DMS 273 (cell line): ENCODE data around the gene CASP6.
"Not testable (repeated sequence)": the region's sequence is repeated elsewhere in the genome, so short reads cannot be mapped to it uniquely, and the experiment has no call there.

ENCODE experiments used
- DNase-seq: peaks from one replicate; lab custom pipeline; 2025; ENCODE audit not compliant: unreplicated experiment; lab: John Stamatoyannopoulos, UW

CASP6 gene

GRCh38 chr4:109721033-109721432 lies 17.8 kb upstream of the CASP6 start:
- DNase-seq = no peak

GRCh38 chr4:109719604-109720003 lies 16.4 kb upstream of the CASP6 start:
- DNase-seq = no peak

GRCh38 chr4:109718759-109719158 lies 15.5 kb upstream of the CASP6 start:
- no peak for DNase-seq

- no peak for DNase-seq
Observed at GRCh38 chr4:109713500-109713899, 10.3 kb upstream of the CASP6 start.

GRCh38 chr4:109708990-109709389 lies 5.7 kb upstream of the CASP6 start:
- DNase-seq = no peak

- DNase-seq = no peak
Observed at GRCh38 chr4:109708435-109708834, 5.2 kb upstream of the CASP6 start.

- peak; percentile 1 for DNase-seq
Observed at GRCh38 chr4:109703664-109704361, 568 bp upstream of the CASP6 start.

- no peak for DNase-seq
Observed at GRCh38 chr4:109701566-109702410, 1.5 kb downstream of the CASP6 start.

- no peak for DNase-seq
Observed at GRCh38 chr4:109699553-109700225, 3.6 kb downstream of the CASP6 start.

GRCh38 chr4:109698656-109699055 lies 4.6 kb downstream of the CASP6 start:
- no peak for DNase-seq

- DNase-seq = no peak
Observed at GRCh38 chr4:109691411-109691920, 11.8 kb downstream of the CASP6 start.

- DNase-seq = no peak
Observed at GRCh38 chr4:109690690-109691410, 12.4 kb downstream of the CASP6 start.

- no peak for DNase-seq
Observed at GRCh38 chr4:109684727-109685126, 18.5 kb downstream of the CASP6 start.

- DNase-seq = no peak
Observed at GRCh38 chr4:109683621-109684253, 19.5 kb downstream of the CASP6 start.

- no peak for DNase-seq
Observed at GRCh38 chr4:109682875-109683274, 20.4 kb downstream of the CASP6 start.

- DNase-seq = not testable (repeated sequence)
Observed at GRCh38 chr4:109678925-109679324, 24.3 kb downstream of the CASP6 start.

GRCh38 chr4:109678472-109678871 lies 24.8 kb downstream of the CASP6 start:
- DNase-seq = not testable (repeated sequence)

GRCh38 chr4:109676886-109677285 lies 26.4 kb downstream of the CASP6 start:
- DNase-seq = no peak

- DNase-seq = no peak
Observed at GRCh38 chr4:109675843-109676242, 27.4 kb downstream of the CASP6 start.

- DNase-seq = no peak
Observed at GRCh38 chr4:109675181-109675580, 28.1 kb downstream of the CASP6 start.
